Suprapubic skin (tissue), 3 donors: ENCODE data around the gene OVOL1.

Experiments used
- POLR2A ChIP-seq, 2 donors: fragments of 450-650 bp; IDR thresholded peaks; one replicate each; pipeline ENCODE4 v1.6.1; 2017; ENCODE audit warnings: antibody characterized with exemption in 2 of 2, mild to moderate bottlenecking in 2 of 2, moderate library complexity in 2 of 2
- TF ChIP-seq, protein P1 (sequence below), 2 donors: fragments of 200-600 bp in 1 of 2; fragments of 450-650 bp in 1 of 2; sonication (generic) in 1 of 2; IDR thresholded peaks; one replicate each; pipeline ENCODE4 v1.5.1; 2016 to 2019; ENCODE audit warnings: antibody characterized with exemption in 2 of 2, mild to moderate bottlenecking in 1 of 2, moderate library complexity in 1 of 2

DNA sequence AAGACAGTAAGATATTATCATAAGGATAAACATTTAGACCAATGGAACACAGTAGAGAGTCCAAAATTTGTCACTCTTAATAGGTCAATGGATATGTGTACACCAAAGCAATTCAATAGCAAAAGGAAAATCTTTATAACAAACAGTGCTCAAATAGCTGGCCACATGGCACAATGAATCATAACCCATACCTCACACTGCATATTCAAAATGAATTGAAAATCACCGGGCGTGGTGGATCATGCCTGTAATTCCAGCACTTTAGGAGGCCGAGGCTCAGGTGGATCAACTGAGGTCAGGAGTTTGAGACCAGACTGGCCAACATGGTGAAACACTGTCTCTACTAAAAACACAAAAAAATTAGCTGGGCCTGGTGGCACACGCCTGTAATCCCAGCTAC lies 55.3 kb downstream of the OVOL1 start:
- TF ChIP-seq, protein P1, sequence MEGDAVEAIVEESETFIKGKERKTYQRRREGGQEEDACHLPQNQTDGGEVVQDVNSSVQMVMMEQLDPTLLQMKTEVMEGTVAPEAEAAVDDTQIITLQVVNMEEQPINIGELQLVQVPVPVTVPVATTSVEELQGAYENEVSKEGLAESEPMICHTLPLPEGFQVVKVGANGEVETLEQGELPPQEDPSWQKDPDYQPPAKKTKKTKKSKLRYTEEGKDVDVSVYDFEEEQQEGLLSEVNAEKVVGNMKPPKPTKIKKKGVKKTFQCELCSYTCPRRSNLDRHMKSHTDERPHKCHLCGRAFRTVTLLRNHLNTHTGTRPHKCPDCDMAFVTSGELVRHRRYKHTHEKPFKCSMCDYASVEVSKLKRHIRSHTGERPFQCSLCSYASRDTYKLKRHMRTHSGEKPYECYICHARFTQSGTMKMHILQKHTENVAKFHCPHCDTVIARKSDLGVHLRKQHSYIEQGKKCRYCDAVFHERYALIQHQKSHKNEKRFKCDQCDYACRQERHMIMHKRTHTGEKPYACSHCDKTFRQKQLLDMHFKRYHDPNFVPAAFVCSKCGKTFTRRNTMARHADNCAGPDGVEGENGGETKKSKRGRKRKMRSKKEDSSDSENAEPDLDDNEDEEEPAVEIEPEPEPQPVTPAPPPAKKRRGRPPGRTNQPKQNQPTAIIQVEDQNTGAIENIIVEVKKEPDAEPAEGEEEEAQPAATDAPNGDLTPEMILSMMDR (IDR thresholded peaks at IDR 0.05) = no peak
- TF ChIP-seq POLR2A (IDR thresholded peaks at IDR 0.05) = no peak
